Lung (tissue), 12 donors: ENCODE measurements around the gene FBXO40. TPM values are rescaled to one million over a fixed set of nuclear protein-coding genes. Genes with fewer than 3 reads are reported as not detected.

Experiments
- ATAC-seq: fragments of 200-7000 bp; cut with Tn5 transposase; one replicate; pipeline ENCODE4 v1.9.1; 2020; ENCODE audit warnings: moderate number of reproducible peaks; ENCODE audit not compliant: insufficient read depth, low FRiP score
- DNase-seq, 3 donors: peaks; one replicate each; pipeline ENCODE4 v3.0.0-alpha.2; 2013 to 2017
- H3K27ac ChIP-seq, 2 donors: one replicate each; pipeline ENCODE4 v1.5.1; 2013; ENCODE audit warnings: mild to moderate bottlenecking in 2 of 2, moderate library complexity in 2 of 2, control low read depth in 1 of 2, inconsistent platforms in 1 of 2, low read depth in 1 of 2, low read length in 1 of 2
- H3K27me3 ChIP-seq, 3 donors: one replicate each; pipeline ENCODE4 v1.5.1; 2013; ENCODE audit warnings: low read length in 2 of 3; ENCODE audit not compliant: control insufficient read depth in 3 of 3, insufficient read depth in 3 of 3
- H3K36me3 ChIP-seq, 4 donors: one replicate each; pipeline ENCODE4 v1.5.1; 2013; ENCODE audit warnings: low read length in 4 of 4, mild to moderate bottlenecking in 1 of 4, moderate library complexity in 1 of 4; ENCODE audit not compliant: control insufficient read depth in 4 of 4, insufficient read depth in 4 of 4
- H3K4me1 ChIP-seq, 5 donors: one replicate each; pipeline ENCODE4 v1.5.1; 2013; ENCODE audit warnings: low read length in 5 of 5, mild to moderate bottlenecking in 2 of 5, moderate library complexity in 1 of 5; ENCODE audit not compliant: control insufficient read depth in 5 of 5, insufficient read depth in 5 of 5
- H3K4me3 ChIP-seq: one replicate; pipeline ENCODE4 v1.5.1; 2013; ENCODE audit warnings: mild to moderate bottlenecking, control low read depth, moderate library complexity
- H3K9ac ChIP-seq, 2 donors: one replicate each; pipeline ENCODE4 v1.5.1; 2013; ENCODE audit warnings: low read length in 2 of 2, control low read depth in 1 of 2; ENCODE audit not compliant: insufficient read depth in 1 of 2
- H3K9me3 ChIP-seq, 4 donors: one replicate each; pipeline ENCODE4 v1.5.1; 2013; ENCODE audit warnings: low read length in 3 of 4, mild to moderate bottlenecking in 1 of 4, moderate library complexity in 1 of 4; ENCODE audit not compliant: control insufficient read depth in 4 of 4, insufficient read depth in 3 of 4
- CTCF ChIP-seq: IDR thresholded peaks from 2 replicates; pipeline ENCODE4 v1.5.1; 2012; ENCODE audit warnings: mild to moderate bottlenecking; ENCODE audit errors: control extremely low read depth, extremely low read depth
- WGBS, 2 donors: extraction: QIAGEN DNeasy Blood & Tissue Kit; methylation state at CpG; one replicate each; pipeline ENCODE4 v1.1.7; 2013; 5-methylcytosine and 5-hydroxymethylcytosine counted together
- polyA plus RNA-seq, 2 donors: library from polyadenylated mRNA; stranded (reverse); fragments of 200-250 nt; gene quantifications; one replicate each; pipeline ENCODE4 v1.2.1, GENCODE V29; 2013
- total RNA-seq, 2 donors: library from RNA; depleted of rRNA in 1 of 2; stranded (reverse); fragments of >200 nt in 1 of 2; gene quantifications; one replicate each; pipeline ENCODE4 v1.2.1, GENCODE V29; 2014 to 2021
- donor health status: control.
- donor health status: control.
- donor health status: Bipolar disorder and iron deficiency.
- donor health status: healthy.
- donor health status: DM: yes; HTN: yes; CAD: no.

Gene FBXO40
- total and polyA plus RNA-seq, 4 donors, result 0.03 to 0.06 TPM; not detected in 2

GRCh38 chr3:121660356-121661171 lies 67.4 kb downstream of the FBXO40 start, which contains the start of gene HCLS1:
TSS of gene HCLS1 (minus strand) at chr3:121660903. CDS start at chr3:121658347, 2,556 bp downstream.
- no peak for TF ChIP-seq CTCF
- Histone ChIP-seq H3K36me3 (peaks cover 9 to 25% (median 17%) of the 10 kb centered on the region in 4 donors), H3K27me3 (no peaks in the 10 kb centered on the region), H3K4me3 (no peak within 1 kb of the TSS), H3K9ac (no peak within 1 kb of the TSS), H3K4me1 (peaks cover 0 to 15% (median 4%) of the 10 kb centered on the region in 5 donors), H3K9me3 (peaks cover 0 to 1% (median 0%) of the 10 kb centered on the region in 4 donors), H3K27ac (peak within 1 kb of the TSS; percentile 58 to 86)
- peak in 2 of 3 donors; percentile 13 to 17 for DNase-seq
- 26 to 45% methylated on average over 9 of the region's 9 CpGs for WGBS, 2 donors
- peak; percentile 79 for ATAC-seq

- peak overlapping the region in 1 of 2 donors; percentile 32 for H3K27ac ChIP-seq
- peaks cover 0 to 15% (median 5%) of the 10 kb centered on the region in 5 donors for H3K4me1 ChIP-seq
- H3K27me3 ChIP-seq, result no peaks in the 10 kb centered on the region
- no peak for DNase-seq
- 80 to 86% methylated on average over 6 of the region's 6 CpGs for WGBS, 2 donors
- peaks cover 0 to 1% (median 0%) of the 10 kb centered on the region in 4 donors for H3K9me3 ChIP-seq
- no peak for ATAC-seq
- no peak overlapping the region for H3K9ac ChIP-seq
- H3K36me3 ChIP-seq, result peaks cover 17 to 32% (median 22%) of the 10 kb centered on the region in 4 donors
- no peak overlapping the region for H3K4me3 ChIP-seq
- no peak for TF ChIP-seq CTCF
Observed at GRCh38 chr3:121661376-121661775, 68.2 kb downstream of the FBXO40 start.

GRCh38 chr3:121662742-121663141 lies 69.6 kb downstream of the FBXO40 start:
- H3K4me1 ChIP-seq, result peaks cover 0 to 15% (median 5%) of the 10 kb centered on the region in 5 donors

More at GRCh38 chr3:121662742-121663141, 69.6 kb downstream of the FBXO40 start:
- DNase-seq (no peak), ATAC-seq (no peak)
- Histone ChIP-seq H3K9ac (no peak overlapping the region), H3K36me3 (peaks cover 28 to 35% (median 31%) of the 10 kb centered on the region in 4 donors), H3K4me3 (no peak overlapping the region), H3K9me3 (peaks cover 0 to 1% (median 0%) of the 10 kb centered on the region in 4 donors), H3K27me3 (no peaks in the 10 kb centered on the region), H3K27ac (no peak overlapping the region)
- TF ChIP-seq CTCF, result no peak
